ENCODE data around the gene FOXJ3.
A peak's percentile ranks its signal among the peaks of the same experiment; 100 is the strongest.

The FOXJ3 gene

DNA sequence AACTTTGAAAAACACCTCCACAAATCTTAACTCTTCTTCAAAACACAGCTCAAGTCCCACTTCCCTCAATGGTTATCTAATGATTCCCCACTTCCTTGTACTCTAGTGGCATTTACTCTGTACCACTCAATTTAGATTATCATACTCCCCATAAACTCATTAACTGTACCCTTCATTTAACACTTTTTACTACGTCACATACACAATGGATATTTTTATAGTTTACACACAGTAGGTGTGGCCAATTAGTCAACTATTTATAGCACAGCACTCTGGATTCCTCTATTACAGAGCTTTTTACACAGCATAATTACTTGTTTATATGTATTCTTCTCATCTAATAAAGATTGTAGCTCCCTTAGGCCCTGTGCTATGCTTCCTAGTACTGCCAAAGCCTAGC is 62.1 kb downstream of the FOXJ3 start:
- Histone ChIP-seq H3K27ac (ENCODE audit: extremely low read depth, low read depth, low read length) (no peak overlapping the region), H3K36me3 (ENCODE audit: control insufficient read depth in 2 of 2, insufficient read depth in 1 of 2, low read length in 2 of 2) (peaks cover 0 to 15% of the 10 kb centered on the region in 2 experiments; a peak in 2 of 3 replicates), H3K4me3 (ENCODE audit: low read depth, low read length) (no peak overlapping the region), H3K4me1 (ENCODE audit: control insufficient read depth, insufficient read depth, low read length) (no peaks in the 10 kb centered on the region), H3K9me3 (ENCODE audit: control insufficient read depth, insufficient read depth, low read depth, low read length) (no peaks in the 10 kb centered on the region)
- TF ChIP-seq, protein P1, sequence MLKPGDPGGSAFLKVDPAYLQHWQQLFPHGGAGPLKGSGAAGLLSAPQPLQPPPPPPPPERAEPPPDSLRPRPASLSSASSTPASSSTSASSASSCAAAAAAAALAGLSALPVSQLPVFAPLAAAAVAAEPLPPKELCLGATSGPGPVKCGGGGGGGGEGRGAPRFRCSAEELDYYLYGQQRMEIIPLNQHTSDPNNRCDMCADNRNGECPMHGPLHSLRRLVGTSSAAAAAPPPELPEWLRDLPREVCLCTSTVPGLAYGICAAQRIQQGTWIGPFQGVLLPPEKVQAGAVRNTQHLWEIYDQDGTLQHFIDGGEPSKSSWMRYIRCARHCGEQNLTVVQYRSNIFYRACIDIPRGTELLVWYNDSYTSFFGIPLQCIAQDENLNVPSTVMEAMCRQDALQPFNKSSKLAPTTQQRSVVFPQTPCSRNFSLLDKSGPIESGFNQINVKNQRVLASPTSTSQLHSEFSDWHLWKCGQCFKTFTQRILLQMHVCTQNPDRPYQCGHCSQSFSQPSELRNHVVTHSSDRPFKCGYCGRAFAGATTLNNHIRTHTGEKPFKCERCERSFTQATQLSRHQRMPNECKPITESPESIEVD (tag by site-specific recombination; IDR thresholded peaks at IDR 0.05): peak; percentile 27; the same call in 1 of the 2 replicates
- no peak for TF ChIP-seq ZNF19 (tag by site-specific recombination; IDR thresholded peaks at IDR 0.05; ENCODE audit: low read depth)
- ChIA-PET POLR2A (interaction anchor here (0.6 kb wide), 1 partner anchor 494 kb away, joined by 3 read pairs; the partner anchor contains the start of genes C1orf50 and P3H1), CTCF (interaction anchor here (0.6 to 1.0 kb wide), 2 partner anchors 99 to 100 kb away, joined by 3 read pairs; no protein-coding TSS in a partner anchor)

DNA sequence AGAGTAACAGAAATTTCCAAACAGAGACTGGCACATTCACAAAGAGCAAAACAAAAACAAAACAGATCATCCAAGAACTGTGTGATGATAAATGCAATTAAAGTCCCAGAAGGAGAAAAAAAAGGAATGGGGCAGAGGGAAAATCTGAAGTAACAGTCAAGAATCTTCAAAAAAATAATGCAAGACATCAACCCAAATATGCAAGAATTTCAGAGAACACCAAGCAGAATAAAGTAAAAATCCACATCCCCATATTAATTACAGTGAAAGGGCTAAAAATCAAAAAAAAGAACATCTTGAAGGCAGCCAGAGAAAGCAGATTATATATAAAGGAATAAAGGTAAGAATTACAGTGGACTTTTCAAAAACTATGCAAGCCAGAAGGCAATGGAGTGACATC is 67.1 kb downstream of the FOXJ3 start:
- Histone ChIP-seq H3K4me3 (ENCODE audit: low read depth, low read length) (no peak overlapping the region), H3K36me3 (ENCODE audit: control insufficient read depth in 2 of 2, insufficient read depth in 1 of 2, low read length in 2 of 2) (peaks cover 0 to 8% of the 10 kb centered on the region in 2 experiments; a peak in 1 of 3 replicates), H3K9me3 (ENCODE audit: control insufficient read depth, insufficient read depth, low read depth, low read length) (no peaks in the 10 kb centered on the region), H3K27ac (ENCODE audit: extremely low read depth, low read depth, low read length) (no peak overlapping the region), H3K4me1 (ENCODE audit: control insufficient read depth, insufficient read depth, low read length) (no peaks in the 10 kb centered on the region)
- ChIA-PET CTCF (no interaction called here), POLR2A (no interaction called here)
- TF ChIP-seq, protein P2, sequence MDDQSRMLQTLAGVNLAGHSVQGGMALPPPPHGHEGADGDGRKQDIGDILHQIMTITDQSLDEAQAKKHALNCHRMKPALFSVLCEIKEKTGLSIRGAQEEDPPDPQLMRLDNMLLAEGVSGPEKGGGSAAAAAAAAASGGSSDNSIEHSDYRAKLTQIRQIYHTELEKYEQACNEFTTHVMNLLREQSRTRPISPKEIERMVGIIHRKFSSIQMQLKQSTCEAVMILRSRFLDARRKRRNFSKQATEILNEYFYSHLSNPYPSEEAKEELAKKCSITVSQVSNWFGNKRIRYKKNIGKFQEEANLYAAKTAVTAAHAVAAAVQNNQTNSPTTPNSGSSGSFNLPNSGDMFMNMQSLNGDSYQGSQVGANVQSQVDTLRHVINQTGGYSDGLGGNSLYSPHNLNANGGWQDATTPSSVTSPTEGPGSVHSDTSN (CRISPR knock-in tag; IDR thresholded peaks at IDR 0.05): no peak
- peak; percentile 93 for TF ChIP-seq ZNF558 (tag by site-specific recombination; IDR thresholded peaks at IDR 0.05)
- TF ChIP-seq, protein P3, sequence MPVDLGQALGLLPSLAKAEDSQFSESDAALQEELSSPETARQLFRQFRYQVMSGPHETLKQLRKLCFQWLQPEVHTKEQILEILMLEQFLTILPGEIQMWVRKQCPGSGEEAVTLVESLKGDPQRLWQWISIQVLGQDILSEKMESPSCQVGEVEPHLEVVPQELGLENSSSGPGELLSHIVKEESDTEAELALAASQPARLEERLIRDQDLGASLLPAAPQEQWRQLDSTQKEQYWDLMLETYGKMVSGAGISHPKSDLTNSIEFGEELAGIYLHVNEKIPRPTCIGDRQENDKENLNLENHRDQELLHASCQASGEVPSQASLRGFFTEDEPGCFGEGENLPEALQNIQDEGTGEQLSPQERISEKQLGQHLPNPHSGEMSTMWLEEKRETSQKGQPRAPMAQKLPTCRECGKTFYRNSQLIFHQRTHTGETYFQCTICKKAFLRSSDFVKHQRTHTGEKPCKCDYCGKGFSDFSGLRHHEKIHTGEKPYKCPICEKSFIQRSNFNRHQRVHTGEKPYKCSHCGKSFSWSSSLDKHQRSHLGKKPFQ (tag by site-specific recombination; IDR thresholded peaks at IDR 0.05): no peak
- TF ChIP-seq ZNF843 (tag by site-specific recombination; IDR thresholded peaks at IDR 0.05): no peak
- no peak for TF ChIP-seq OSR2 (tag by site-specific recombination; IDR thresholded peaks at IDR 0.05)

DNA sequence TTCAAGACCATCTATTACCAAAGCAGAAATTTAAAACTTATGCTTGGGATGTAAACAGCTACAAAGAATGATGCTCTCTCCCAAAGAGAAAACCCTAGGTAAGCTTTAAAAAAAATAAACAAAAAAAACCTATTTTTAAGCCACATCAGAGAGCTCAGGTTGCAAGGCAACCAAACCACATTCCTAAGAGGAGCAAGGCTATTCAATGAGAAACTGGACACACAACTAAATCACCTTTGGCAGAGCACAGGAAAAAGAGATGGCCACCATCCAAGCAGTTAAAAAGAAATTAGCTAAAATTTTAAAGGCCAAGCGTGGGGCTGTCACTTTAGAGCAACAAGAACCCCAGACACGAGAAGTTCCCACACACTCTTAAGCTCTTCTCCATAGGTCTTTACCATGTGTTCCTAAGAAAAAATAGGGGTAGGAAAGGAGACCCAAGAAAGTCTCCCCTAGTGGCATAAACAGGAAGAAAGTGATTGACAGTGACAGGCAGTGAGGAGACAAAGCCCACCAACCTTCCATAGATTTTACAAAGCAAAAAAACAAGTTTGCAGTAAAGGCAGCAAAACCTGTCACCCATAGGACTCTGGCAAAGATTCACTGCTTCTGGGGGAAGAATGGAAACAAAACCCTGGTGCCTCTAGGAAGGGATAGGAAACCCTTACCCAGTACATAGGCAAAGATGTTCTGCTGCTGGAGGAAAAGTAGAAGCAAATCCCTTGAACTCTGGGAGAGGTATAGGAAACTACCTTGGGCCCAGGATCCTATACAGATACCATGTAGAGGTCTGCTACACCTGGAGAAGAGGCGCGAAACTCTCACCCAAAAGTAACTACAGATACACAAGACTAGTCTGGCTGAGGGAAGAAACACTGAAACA is 68.5 kb downstream of the FOXJ3 start:
- Histone ChIP-seq H3K4me1 (ENCODE audit: control insufficient read depth, insufficient read depth, low read length) (no peaks in the 10 kb centered on the region), H3K9me3 (ENCODE audit: control insufficient read depth, insufficient read depth, low read depth, low read length) (no peaks in the 10 kb centered on the region), H3K36me3 (ENCODE audit: control insufficient read depth in 2 of 2, insufficient read depth in 1 of 2, low read length in 2 of 2) (peaks cover 0 to 10% of the 10 kb centered on the region in 2 experiments; a peak in 1 of 3 replicates), H3K4me3 (ENCODE audit: low read depth, low read length) (no peak overlapping the region), H3K27ac (ENCODE audit: extremely low read depth, low read depth, low read length) (no peak overlapping the region)
- ChIA-PET POLR2A (interaction anchor here (0.6 kb wide), 1 partner anchor 68 kb away, joined by 3 read pairs; no protein-coding TSS in a partner anchor), CTCF (interaction anchor here (0.6 to 1.4 kb wide), 8 partner anchors 12 to 344 kb away, joined by 3 to 5 read pairs (median 4); no protein-coding TSS in a partner anchor)
- TF ChIP-seq ZNF211 (tag by site-specific recombination; IDR thresholded peaks at IDR 0.05; ENCODE audit: low read depth) (no peak), ZNF830 (tag by site-specific recombination; IDR thresholded peaks at IDR 0.05; ENCODE audit: low read depth) (no peak), GLI4 (tag by site-specific recombination; IDR thresholded peaks at IDR 0.05) (no peak), YY1 (tag by site-specific recombination; IDR thresholded peaks at IDR 0.05) (no peak), ATF2 (tag by site-specific recombination; IDR thresholded peaks at IDR 0.05; ENCODE audit: low read depth) (no peak), ZNF513 (tag by site-specific recombination; IDR thresholded peaks at IDR 0.05) (no peak), ZNF510 (tag by site-specific recombination; IDR thresholded peaks at IDR 0.05; ENCODE audit: insufficient replicate concordance) (no peak)

All from HEK293 (cell line).